ENCODE measurements around the gene ADAMTS19.

Gene ADAMTS19

DNA sequence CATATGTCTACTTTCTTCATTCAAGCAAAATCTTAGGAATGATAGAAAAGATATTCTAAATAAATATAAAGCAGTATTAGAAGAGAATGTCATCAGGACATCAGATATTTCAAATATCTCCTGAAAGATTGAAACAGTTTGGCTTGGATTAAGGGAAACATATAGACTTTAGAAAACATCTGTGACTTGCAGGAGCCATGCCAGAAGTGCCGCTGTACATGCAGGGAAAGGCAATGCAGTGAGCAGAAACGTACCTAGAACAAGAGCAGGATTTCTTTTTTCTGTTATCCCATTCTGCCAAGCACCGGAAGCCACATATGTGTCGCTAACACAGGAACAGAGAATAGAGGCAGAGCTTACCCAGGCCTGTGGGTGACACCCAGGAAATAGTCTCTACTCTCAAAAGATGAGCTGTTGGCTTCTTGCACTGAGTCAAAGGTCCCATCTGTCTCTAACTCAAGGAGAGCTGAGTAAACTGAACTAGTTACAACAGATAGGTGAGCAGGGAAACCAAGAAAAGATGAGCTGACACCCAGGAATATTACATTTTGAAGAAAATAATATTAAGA is 5.8 kb downstream of the ADAMTS19 start:
- no CpG with 5 or more reads among the region's 4 CpGs for WGBS (ENCODE audit: extremely low coverage, insufficient coverage, insufficient read length)
- no peak overlapping the region for H3K9ac ChIP-seq (ENCODE audit: low read length)
- H2BK5ac ChIP-seq (ENCODE audit: low read depth, low read length, poor library complexity) = no peak overlapping the region
- no peaks in the 10 kb centered on the region for H3K9me3 ChIP-seq (ENCODE audit: insufficient read depth, low read depth, low read length)
- H4K12ac ChIP-seq (ENCODE audit: low read depth, low read length) = no peak overlapping the region
- no peak overlapping the region for H3K18ac ChIP-seq (ENCODE audit: low read length)
- no peak overlapping the region for H2BK120ac ChIP-seq (ENCODE audit: insufficient read depth, low read length, poor library complexity)
- H4K91ac ChIP-seq (ENCODE audit: low read depth, low read length) = no peak overlapping the region
- no peak overlapping the region for H3K23ac ChIP-seq (ENCODE audit: low read length)
- no peak overlapping the region for H3K14ac ChIP-seq (ENCODE audit: low read length)
- H3K27me3 ChIP-seq (ENCODE audit: insufficient read depth, low read length) = no peaks in the 10 kb centered on the region
- H3K4ac ChIP-seq (ENCODE audit: low read depth, low read length) = no peak overlapping the region
- no peak overlapping the region for H2AK5ac ChIP-seq (ENCODE audit: low read length)
- no peaks in the 10 kb centered on the region for H3K36me3 ChIP-seq (ENCODE audit: control insufficient read depth in 1 of 2, insufficient read depth in 2 of 2, low read length in 2 of 2)
- H3K79me1 ChIP-seq (ENCODE audit: low read length) = no peaks in the 10 kb centered on the region
- no peak overlapping the region for H4K8ac ChIP-seq (ENCODE audit: low read depth, low read length)
- no peak overlapping the region for H2AFZ ChIP-seq (ENCODE audit: insufficient read depth, low read length, poor library complexity)
- no peak for DNase-seq
- H3K27ac ChIP-seq (ENCODE audit: low read depth, low read length) = no peak overlapping the region
- no peak overlapping the region for H2BK12ac ChIP-seq (ENCODE audit: low read length)
- no peaks in the 10 kb centered on the region for H3K79me2 ChIP-seq (ENCODE audit: control insufficient read depth, insufficient read depth, low read length, poor library complexity)
- H3K4me2 ChIP-seq (ENCODE audit: low read length) = no peak overlapping the region
- H3K4me3 ChIP-seq (ENCODE audit: low read depth, low read length) = no peak overlapping the region
- peaks cover 0 to 3% of the 10 kb centered on the region in 2 experiments for H3K4me1 ChIP-seq (ENCODE audit: control insufficient read depth in 1 of 2, insufficient read depth in 2 of 2, low read length in 2 of 2)

DNA sequence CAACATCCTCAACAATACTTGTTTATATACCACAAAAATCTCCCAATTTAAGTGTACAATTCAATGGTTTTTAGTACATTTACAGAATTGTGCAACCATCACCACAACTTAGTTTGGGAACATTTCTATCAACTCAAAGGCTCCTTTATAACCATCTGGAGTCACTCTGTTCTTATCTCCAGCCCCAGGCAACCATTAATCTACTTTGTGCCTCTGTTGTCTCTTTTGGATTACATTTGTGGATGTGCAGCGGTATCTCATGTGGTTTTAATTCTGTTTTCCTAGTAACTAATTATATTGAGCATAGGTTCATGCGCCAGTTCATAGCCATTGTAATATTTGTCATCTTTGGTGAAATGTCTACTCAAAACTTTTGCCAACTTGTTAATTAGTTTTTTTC is 14.4 kb downstream of the ADAMTS19 start:
- WGBS (ENCODE audit: extremely low coverage, insufficient coverage, insufficient read length) = no CpG with 5 or more reads among the region's 2 CpGs
- H3K79me2 ChIP-seq (ENCODE audit: control insufficient read depth, insufficient read depth, low read length, poor library complexity) = no peaks in the 10 kb centered on the region
- H2BK12ac ChIP-seq (ENCODE audit: low read length) = no peak overlapping the region

GRCh38 chr5:129476751-129477150 is 16.7 kb downstream of the ADAMTS19 start:
- Histone ChIP-seq H3K23ac (ENCODE audit: low read length) (no peak overlapping the region), H4K12ac (ENCODE audit: low read depth, low read length) (no peak overlapping the region), H2AK5ac (ENCODE audit: low read length) (no peak overlapping the region), H3K79me2 (ENCODE audit: control insufficient read depth, insufficient read depth, low read length, poor library complexity) (no peaks in the 10 kb centered on the region), H2AFZ (ENCODE audit: insufficient read depth, low read length, poor library complexity) (no peak overlapping the region), H3K4me3 (ENCODE audit: low read depth, low read length) (no peak overlapping the region), H3K9ac (ENCODE audit: low read length) (no peak overlapping the region), H3K9me3 (ENCODE audit: insufficient read depth, low read depth, low read length) (no peaks in the 10 kb centered on the region), H2BK12ac (ENCODE audit: low read length) (no peak overlapping the region), H3K36me3 (ENCODE audit: control insufficient read depth in 1 of 2, insufficient read depth in 2 of 2, low read length in 2 of 2) (no peaks in the 10 kb centered on the region), H3K4me1 (ENCODE audit: control insufficient read depth in 1 of 2, insufficient read depth in 2 of 2, low read length in 2 of 2) (no peaks in the 10 kb centered on the region), H4K91ac (ENCODE audit: low read depth, low read length) (no peak overlapping the region), H3K27ac (ENCODE audit: low read depth, low read length) (no peak overlapping the region), H3K27me3 (ENCODE audit: insufficient read depth, low read length) (no peaks in the 10 kb centered on the region), H3K79me1 (ENCODE audit: low read length) (no peaks in the 10 kb centered on the region), H3K4me2 (ENCODE audit: low read length) (no peak overlapping the region), H2BK120ac (ENCODE audit: insufficient read depth, low read length, poor library complexity) (no peak overlapping the region), H3K14ac (ENCODE audit: low read length) (no peak overlapping the region), H3K18ac (ENCODE audit: low read length) (no peak overlapping the region), H2BK5ac (ENCODE audit: low read depth, low read length, poor library complexity) (no peak overlapping the region), H4K8ac (ENCODE audit: low read depth, low read length) (no peak overlapping the region), H3K4ac (ENCODE audit: low read depth, low read length) (no peak overlapping the region)
- no peak for DNase-seq

More for the DNA sequence above, 14.4 kb downstream of the ADAMTS19 start:
- Histone ChIP-seq H4K91ac (ENCODE audit: low read depth, low read length) (no peak overlapping the region), H3K36me3 (ENCODE audit: control insufficient read depth in 1 of 2, insufficient read depth in 2 of 2, low read length in 2 of 2) (no peaks in the 10 kb centered on the region), H3K4ac (ENCODE audit: low read depth, low read length) (no peak overlapping the region), H2AFZ (ENCODE audit: insufficient read depth, low read length, poor library complexity) (no peak overlapping the region), H3K79me1 (ENCODE audit: low read length) (no peaks in the 10 kb centered on the region), H3K23ac (ENCODE audit: low read length) (no peak overlapping the region), H3K18ac (ENCODE audit: low read length) (no peak overlapping the region), H4K8ac (ENCODE audit: low read depth, low read length) (no peak overlapping the region), H3K27me3 (ENCODE audit: insufficient read depth, low read length) (no peaks in the 10 kb centered on the region), H3K9me3 (ENCODE audit: insufficient read depth, low read depth, low read length) (no peaks in the 10 kb centered on the region), H4K12ac (ENCODE audit: low read depth, low read length) (no peak overlapping the region), H3K27ac (ENCODE audit: low read depth, low read length) (no peak overlapping the region), H2AK5ac (ENCODE audit: low read length) (no peak overlapping the region), H2BK5ac (ENCODE audit: low read depth, low read length, poor library complexity) (no peak overlapping the region), H3K4me1 (ENCODE audit: control insufficient read depth in 1 of 2, insufficient read depth in 2 of 2, low read length in 2 of 2) (no peaks in the 10 kb centered on the region), H2BK120ac (ENCODE audit: insufficient read depth, low read length, poor library complexity) (no peak overlapping the region), H3K14ac (ENCODE audit: low read length) (no peak overlapping the region), H3K9ac (ENCODE audit: low read length) (no peak overlapping the region), H3K4me3 (ENCODE audit: low read depth, low read length) (no peak overlapping the region), H3K4me2 (ENCODE audit: low read length) (no peak overlapping the region)
- no peak for DNase-seq

- Histone ChIP-seq H2AFZ (ENCODE audit: insufficient read depth, low read length, poor library complexity) (no peak overlapping the region), H2AK5ac (ENCODE audit: low read length) (no peak overlapping the region), H3K27ac (ENCODE audit: low read depth, low read length) (no peak overlapping the region), H3K4me2 (ENCODE audit: low read length) (no peak overlapping the region), H3K9ac (ENCODE audit: low read length) (no peak overlapping the region), H2BK120ac (ENCODE audit: insufficient read depth, low read length, poor library complexity) (no peak overlapping the region), H3K4me1 (ENCODE audit: control insufficient read depth in 1 of 2, insufficient read depth in 2 of 2, low read length in 2 of 2) (no peaks in the 10 kb centered on the region), H3K27me3 (ENCODE audit: insufficient read depth, low read length) (no peaks in the 10 kb centered on the region), H3K4me3 (ENCODE audit: low read depth, low read length) (no peak overlapping the region), H4K91ac (ENCODE audit: low read depth, low read length) (no peak overlapping the region), H4K12ac (ENCODE audit: low read depth, low read length) (no peak overlapping the region), H3K36me3 (ENCODE audit: control insufficient read depth in 1 of 2, insufficient read depth in 2 of 2, low read length in 2 of 2) (no peaks in the 10 kb centered on the region), H3K79me1 (ENCODE audit: low read length) (no peaks in the 10 kb centered on the region), H2BK12ac (ENCODE audit: low read length) (no peak overlapping the region), H3K18ac (ENCODE audit: low read length) (no peak overlapping the region), H3K79me2 (ENCODE audit: control insufficient read depth, insufficient read depth, low read length, poor library complexity) (no peaks in the 10 kb centered on the region), H2BK5ac (ENCODE audit: low read depth, low read length, poor library complexity) (no peak overlapping the region), H3K23ac (ENCODE audit: low read length) (no peak overlapping the region), H3K14ac (ENCODE audit: low read length) (no peak overlapping the region), H3K9me3 (ENCODE audit: insufficient read depth, low read depth, low read length) (no peaks in the 10 kb centered on the region), H3K4ac (ENCODE audit: low read depth, low read length) (no peak overlapping the region), H4K8ac (ENCODE audit: low read depth, low read length) (no peak overlapping the region)
- WGBS (ENCODE audit: extremely low coverage, insufficient coverage, insufficient read length) = no CpG with 5 or more reads among the region's 1 CpG
- no peak for DNase-seq
Observed at GRCh38 chr5:129477532-129477931, 17.4 kb downstream of the ADAMTS19 start.

Measured in trophoblast cell (in vitro differentiated cells and primary cell).